Heart left ventricle (tissue), 16 donors: Measurements from ENCODE around the gene SOX6. TPM values are rescaled to one million over a fixed set of nuclear protein-coding genes. Genes with fewer than 3 reads are reported as not detected.

Source experiments
- ATAC-seq, 4 donors: fragments of 200-7000 bp; cut with Tn5 transposase; one replicate each; pipeline ENCODE4 v1.9.1; 2020 to 2022; ENCODE audit warnings: moderate library complexity in 4 of 4, mild to moderate bottlenecking in 3 of 4, moderate number of reproducible peaks in 1 of 4
- DNase-seq, 5 donors: peaks; one replicate each; pipeline ENCODE4 v3.0.0-alpha.2; 2020
- H3K27ac ChIP-seq, 12 donors: fragments of 200-600 bp; sonication (generic) in 4 of 12; one replicate each; pipeline versions ENCODE4 v1.5.0 to v1.8.0; 2016 to 2022; ENCODE audit warnings: mild to moderate bottlenecking in 2 of 12
- H3K27me3 ChIP-seq, 9 donors: fragments of 200-600 bp; sonication (generic) in 2 of 9; one replicate each; pipeline versions ENCODE4 v1.5.1 to v1.8.0; 2016 to 2022; ENCODE audit warnings: mild to moderate bottlenecking in 3 of 9
- H3K36me3 ChIP-seq, 9 donors: fragments of 200-600 bp; sonication (generic) in 2 of 9; one replicate each; pipeline versions ENCODE4 v1.5.0 to v1.8.0; 2018 to 2022; ENCODE audit warnings: mild to moderate bottlenecking in 2 of 9
- H3K4me1 ChIP-seq, 12 donors: fragments of 200-600 bp; sonication (generic) in 4 of 12; one replicate each; pipeline versions ENCODE4 v1.5.0 to v1.8.0; 2016 to 2022; ENCODE audit warnings: mild to moderate bottlenecking in 3 of 12
- H3K4me3 ChIP-seq, 12 donors: fragments of 200-600 bp; sonication (generic) in 4 of 12; one replicate each; pipeline versions ENCODE4 v1.5.0 to v1.8.0; 2017 to 2022; ENCODE audit warnings: mild to moderate bottlenecking in 9 of 12, moderate library complexity in 4 of 12
- H3K9me3 ChIP-seq, 12 donors: fragments of 200-600 bp; sonication (generic) in 4 of 12; one replicate each; pipeline versions ENCODE4 v1.5.0 to v1.8.0; 2016 to 2022; ENCODE audit warnings: mild to moderate bottlenecking in 1 of 12
- CTCF ChIP-seq, 12 donors: fragments of 200-600 bp; sonication (generic) in 4 of 12; IDR thresholded peaks; one replicate each; pipeline versions ENCODE4 v1.5.0 to v1.8.0; 2018 to 2022; ENCODE audit warnings: antibody characterized with exemption in 12 of 12, mild to moderate bottlenecking in 5 of 12
- POLR2A ChIP-seq, 2 donors: fragments of 450-650 bp; IDR thresholded peaks; one replicate each; pipeline ENCODE4 v1.6.1; 2017; ENCODE audit warnings: antibody characterized with exemption in 2 of 2, mild to moderate bottlenecking in 2 of 2, moderate library complexity in 2 of 2
- WGBS, 4 donors: extraction: QIAGEN DNeasy Blood & Tissue Kit in 2 of 4; methylation state at CpG; one replicate each; pipeline versions ENCODE4 v1.1.5 to v1.1.7; 2013 to 2018; 5-methylcytosine and 5-hydroxymethylcytosine counted together
- intact Hi-C, 10 donors: fragments of 100-400 bp; cut with DNase I; formaldehyde crosslinking; loops; one replicate each; pipeline versions ENCODE4 v1.11.1 to v1.14.2; 2022
- polyA plus RNA-seq, 2 donors: library from polyadenylated mRNA; stranded (reverse); fragments of 200-250 nt; gene quantifications; one replicate each; pipeline ENCODE4 v1.2.3, GENCODE V29; 2013
- total RNA-seq, 9 donors: library from RNA; depleted of rRNA in 2 of 9; stranded (reverse); fragments of >200 nt in 2 of 9; fragmentation: NEBNext Ultra II Directional in 3 of 9; extraction: Animal tissue kit (Norgen Biotek cat#: 25700) in 3 of 9; gene quantifications; one replicate each; pipeline versions ENCODE4 v1.1.0 to v1.2.4, GENCODE V29; 2016 to 2023
- donor health status: ischemic (EF 13 %, LVEDD 7.1; RV severe dilation, severe dysfunction).
- donor health status: healthy with polysubstance abuse.
- donor health status: DM: no; HTN: yes; CAD: no.
- donor health status: DM: no; HTN: no; CAD: no.
- donor health status: ischemic (EF 25% LVEDD 6.9; RV normal size, moderate dysfunction).
- donor health status: ischemic (EF 25% LVEDD 5.7; RV mildly dilated, moderate dysfunction).
- donor health status: healthy.
- donor health status: DM: yes; HTN: yes; CAD: no.
- donor health status: ischemic (EF 35%, LVEDD 5.7; RV mildly dilated, moderate dysfunction).
- donor health status: nonischemic (EF 11% LVEDD 7.7; RV severe dilation, severe dysfunction).
- donor health status: DM: yes; HTN: yes; CAD: no.
- donor health status: PGD.
- donor health status: ischemic (EF 29% LVEDD 5.4; RV normal size, mild dysfunction).
- donor health status: nonischemic (EF 23%, LVEDD 6.1; RV moderate dilation, normal function).

The SOX6 gene
- total and polyA plus RNA-seq, 11 donors: 1.5 to 39.6 (median 15.6) TPM

GRCh38 chr11:16364254-16364653 lies 7.9 kb upstream of the SOX6 start:
- no peak for DNase-seq
- H3K4me1 ChIP-seq: peaks cover 0 to 34% (median 16%) of the 10 kb centered on the region in 12 donors
- H3K9me3 ChIP-seq: no peaks in the 10 kb centered on the region
- no peak for TF ChIP-seq CTCF (IDR thresholded peaks at IDR 0.05)
- no peak for TF ChIP-seq POLR2A (IDR thresholded peaks at IDR 0.05)
- no peak overlapping the region for H3K27ac ChIP-seq
- no peaks in the 10 kb centered on the region for H3K27me3 ChIP-seq
- ATAC-seq: no peak
- H3K4me3 ChIP-seq: no peak overlapping the region
- intact Hi-C loops: loop anchor here in 3 of 10 donors (5.0 to 10.0 kb wide), 3 partner anchors 231 to 241 kb away; no protein-coding TSS in a partner anchor
- no peaks in the 10 kb centered on the region for H3K36me3 ChIP-seq

GRCh38 chr11:16363706-16364105 lies 7.4 kb upstream of the SOX6 start:
- intact Hi-C loops: loop anchor here in 3 of 10 donors (5.0 to 10.0 kb wide), 3 partner anchors 231 to 241 kb away; no protein-coding TSS in a partner anchor
- no peaks in the 10 kb centered on the region for H3K27me3 ChIP-seq
- H3K4me1 ChIP-seq: peaks cover 0 to 35% (median 16%) of the 10 kb centered on the region in 12 donors
- WGBS, 4 donors: 61 to 73% (median 66%) methylated on average over 3 of the region's 3 CpGs
- ATAC-seq (no peak), DNase-seq (no peak)
- TF ChIP-seq CTCF (IDR thresholded peaks at IDR 0.05) (no peak), POLR2A (IDR thresholded peaks at IDR 0.05) (no peak)
- H3K9me3 ChIP-seq: no peaks in the 10 kb centered on the region
- H3K36me3 ChIP-seq: no peaks in the 10 kb centered on the region
- H3K27ac ChIP-seq: no peak overlapping the region
- H3K4me3 ChIP-seq: no peak overlapping the region

GRCh38 chr11:16361108-16361865 lies 4.9 kb upstream of the SOX6 start:
- 75 to 91% (median 82%) methylated on average over 1 of the region's 1 CpG for WGBS, 4 donors
- H3K9me3 ChIP-seq: no peaks in the 10 kb centered on the region
- intact Hi-C loops: loop anchor here in 3 of 10 donors (5.0 to 10.0 kb wide), 3 partner anchors 234 to 244 kb away; no protein-coding TSS in a partner anchor

More at GRCh38 chr11:16361108-16361865, 4.9 kb upstream of the SOX6 start:
- H3K36me3 ChIP-seq: no peaks in the 10 kb centered on the region
- H3K27me3 ChIP-seq: no peaks in the 10 kb centered on the region
- DNase-seq (no peak), ATAC-seq (no peak)
- no peak overlapping the region for H3K4me3 ChIP-seq
- H3K4me1 ChIP-seq: peaks cover 0 to 56% (median 25%) of the 10 kb centered on the region in 12 donors
- TF ChIP-seq CTCF (IDR thresholded peaks at IDR 0.05) (no peak), POLR2A (IDR thresholded peaks at IDR 0.05) (no peak)
- H3K27ac ChIP-seq: no peak overlapping the region
